Panc1 (cell line): ENCODE results near the gene HIPK2. TPM values are rescaled to one million over a fixed set of nuclear protein-coding genes. Genes with fewer than 3 reads are reported as not detected.

Experiments used
- ATAC-seq: fragments of 200-7000 bp; cut with Tn5 transposase; 2 replicates; pipeline ENCODE4 v1.9.1; 2020; ENCODE audit warnings: mild to moderate bottlenecking, moderate library complexity
- BruUV-seq: library from RNA; stranded (reverse); fragments of 400-500 nt; replicated peaks from 2 replicates; lab custom pipeline; 2021; lab: Mats Ljungman, UMichigan
- CTCF ChIA-PET: fragments of 300-600 bp; sonication (Branson Sonifier 250); formaldehyde crosslinking; loops from one replicate; lab custom pipeline; 2022; ENCODE audit warnings: antibody characterized with exemption; lab: Charles Lee
- POLR2A ChIA-PET: fragments of 300-600 bp; sonication (Branson Sonifier 250); formaldehyde crosslinking; loops from one replicate; lab custom pipeline; 2022; ENCODE audit warnings: antibody characterized with exemption; lab: Charles Lee
- DNase-seq: peaks from one replicate; pipeline ENCODE4 v3.0.0-alpha.2; 2010; ENCODE audit warnings: low read depth, low spot score
- H3K27ac ChIP-seq: 2 replicates; pipeline ENCODE4 v1.5.1; 2011; ENCODE audit warnings: mild to moderate bottlenecking, low read length, inconsistent platforms
- H3K27me3 ChIP-seq: fragments of 200-500 bp; sonication (Bioruptor generic); 2 replicates; pipeline ENCODE4 v1.6.0; 2014; ENCODE audit warnings: low read length, inconsistent platforms; ENCODE audit not compliant: control insufficient read depth, insufficient read depth
- H3K36me3 ChIP-seq: fragments of 200-500 bp; sonication (Bioruptor generic); 2 replicates; pipeline ENCODE4 v1.5.1; 2014; ENCODE audit warnings: inconsistent platforms, mild to moderate bottlenecking, low read length, moderate library complexity; ENCODE audit not compliant: control insufficient read depth, insufficient read depth
- H3K4me1 ChIP-seq: 2 replicates; pipeline ENCODE4 v1.5.1; 2011; ENCODE audit warnings: inconsistent platforms, mild to moderate bottlenecking, low read length, moderate library complexity; ENCODE audit not compliant: control insufficient read depth, insufficient read depth
- H3K4me3 ChIP-seq, 2 experiments: 2 replicates each; pipeline ENCODE4 v1.5.1; 2011 to 2012; ENCODE audit warnings: low read depth in 2 of 2, low read length in 2 of 2, mild to moderate bottlenecking in 2 of 2, inconsistent platforms in 1 of 2, moderate library complexity in 1 of 2
- H3K9me3 ChIP-seq: fragments of 200-500 bp; sonication (Bioruptor generic); 2 replicates; pipeline ENCODE4 v1.5.1; 2014; ENCODE audit warnings: low read depth, mild to moderate bottlenecking, inconsistent platforms, low read length, moderate library complexity; ENCODE audit not compliant: control insufficient read depth, insufficient read depth
- POLR2AphosphoS5 ChIP-seq: IDR thresholded peaks from 2 replicates; pipeline ENCODE4 v1.6.1; 2012; ENCODE audit warnings: mild to moderate bottlenecking, low read depth, low read length, moderate library complexity
- SIN3A ChIP-seq: IDR thresholded peaks from 2 replicates; pipeline ENCODE4 v1.6.1; 2012; ENCODE audit warnings: low read depth, mild to moderate bottlenecking, low read length, moderate library complexity, borderline replicate concordance; ENCODE audit not compliant: insufficient read depth
- TCF7L2 ChIP-seq: IDR thresholded peaks from 2 replicates; pipeline ENCODE4 v1.6.1; 2011; ENCODE audit warnings: mild to moderate bottlenecking, low read depth, low read length, inconsistent platforms
- in situ Hi-C: cut with HindIII; loops from 2 replicates; pipeline ENCODE4 v1.10.0; 2016; ENCODE audit warnings: low sequenced_read_pairs, low pct_unique_long_range_greater_than_20kb
- intact Hi-C: fragments of 100-400 bp; cut with micrococcal nuclease; formaldehyde crosslinking; loops from one replicate; pipeline ENCODE4 v1.10.0; 2022; ENCODE audit not compliant: unreplicated experiment
- total RNA-seq: library from RNA; stranded (reverse); gene quantifications from one replicate; pipeline ENCODE4 v1.2.1, GENCODE V29; 2021; ENCODE audit not compliant: unreplicated experiment
- TF ChIP-seq, protein P1 (sequence below): fragments of 450-650 bp; IDR thresholded peaks from 2 replicates; pipeline ENCODE4 v1.5.1; 2017; ENCODE audit warnings: mild to moderate bottlenecking
- TF ChIP-seq, protein P2 (sequence below), 2 experiments: IDR thresholded peaks; 2 replicates each; pipeline ENCODE4 v1.6.1; 2011 to 2012; ENCODE audit warnings: low read depth in 2 of 2, control low read depth in 1 of 2, low read length in 1 of 2, mild to moderate bottlenecking in 1 of 2, moderate library complexity in 1 of 2; ENCODE audit not compliant: insufficient read depth in 1 of 2

Gene HIPK2
- total RNA-seq, 1 experiment from 2014 or later = 34.1 TPM

DNA sequence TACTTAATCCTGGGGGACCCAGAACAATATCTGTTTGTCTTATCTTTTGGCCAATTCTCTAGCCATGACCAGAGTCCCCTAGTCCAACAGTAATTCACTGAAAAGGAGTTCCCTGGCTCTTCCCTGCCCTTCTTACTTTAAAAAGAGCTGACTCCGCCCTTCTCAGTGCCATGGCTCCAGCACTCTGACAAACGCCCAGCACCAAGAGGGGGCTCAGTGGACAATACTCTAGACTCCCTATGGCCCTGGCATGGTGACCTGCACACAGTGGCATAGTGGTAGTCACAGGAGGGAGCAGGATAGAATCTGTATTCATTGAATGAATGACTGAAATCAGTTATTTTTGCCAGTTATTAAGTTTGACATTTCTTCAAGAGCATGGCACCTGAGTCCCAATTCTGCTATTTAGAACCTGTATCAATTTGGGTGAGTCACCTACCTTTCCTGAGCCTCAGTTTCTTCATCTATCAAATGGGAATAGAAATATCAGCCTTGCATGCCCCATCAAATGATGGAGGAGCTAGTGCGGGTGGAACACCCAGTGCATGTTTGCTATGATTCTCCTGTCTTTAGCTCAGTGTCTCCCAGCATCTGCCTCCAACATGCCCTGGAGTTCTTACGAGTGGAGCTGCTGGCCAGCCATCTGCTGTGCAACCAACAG is 184.9 kb downstream of the HIPK2 start:
- peaks cover 4% of the 10 kb centered on the region for H3K36me3 ChIP-seq
- CTCF ChIA-PET = no interaction called here
- intact Hi-C loops = no loop called here

DNA sequence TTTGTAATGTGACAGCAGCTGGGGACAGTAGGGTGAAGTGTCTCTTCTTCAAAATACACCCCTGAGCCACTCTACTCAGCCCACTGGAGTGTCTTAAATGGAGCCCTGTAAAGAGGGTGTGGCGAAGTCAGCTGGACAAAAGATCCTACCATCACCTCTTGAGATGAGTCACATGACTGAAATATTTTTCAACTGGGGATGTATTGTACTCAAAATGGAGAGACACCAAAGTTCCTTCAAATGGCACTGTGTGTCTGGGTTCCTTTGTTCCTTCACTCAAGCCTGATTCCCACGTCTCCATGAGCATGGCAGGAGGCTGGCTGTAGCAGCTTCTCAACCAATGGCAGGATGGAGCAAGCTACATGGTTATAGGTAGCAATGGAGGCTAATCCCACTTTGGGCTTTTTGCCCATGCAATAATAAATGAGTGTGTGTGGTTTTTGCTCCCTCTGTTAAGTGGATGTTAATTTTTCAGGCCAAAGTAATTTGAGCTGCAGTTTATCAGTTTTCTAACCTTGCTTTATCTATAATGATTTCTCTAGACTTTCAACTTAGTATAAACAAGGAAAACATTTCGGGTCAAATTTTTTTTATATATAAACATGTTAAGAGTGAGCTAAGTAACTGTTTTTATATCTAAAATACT is 186.1 kb downstream of the HIPK2 start:
- ATAC-seq (no peak), DNase-seq (no peak)
- intact Hi-C loops = no loop called here
- in situ Hi-C loops = no loop called here
- Histone ChIP-seq H3K9me3 (no peaks in the 10 kb centered on the region), H3K4me1 (no peaks in the 10 kb centered on the region), H3K36me3 (peaks cover 4% of the 10 kb centered on the region; the same call in 1 of the 2 replicates), H3K4me3 (no peak overlapping the region), H3K27me3 (no peaks in the 10 kb centered on the region), H3K27ac (no peak overlapping the region)
- CTCF ChIA-PET = no interaction called here
- TF ChIP-seq, protein P1, sequence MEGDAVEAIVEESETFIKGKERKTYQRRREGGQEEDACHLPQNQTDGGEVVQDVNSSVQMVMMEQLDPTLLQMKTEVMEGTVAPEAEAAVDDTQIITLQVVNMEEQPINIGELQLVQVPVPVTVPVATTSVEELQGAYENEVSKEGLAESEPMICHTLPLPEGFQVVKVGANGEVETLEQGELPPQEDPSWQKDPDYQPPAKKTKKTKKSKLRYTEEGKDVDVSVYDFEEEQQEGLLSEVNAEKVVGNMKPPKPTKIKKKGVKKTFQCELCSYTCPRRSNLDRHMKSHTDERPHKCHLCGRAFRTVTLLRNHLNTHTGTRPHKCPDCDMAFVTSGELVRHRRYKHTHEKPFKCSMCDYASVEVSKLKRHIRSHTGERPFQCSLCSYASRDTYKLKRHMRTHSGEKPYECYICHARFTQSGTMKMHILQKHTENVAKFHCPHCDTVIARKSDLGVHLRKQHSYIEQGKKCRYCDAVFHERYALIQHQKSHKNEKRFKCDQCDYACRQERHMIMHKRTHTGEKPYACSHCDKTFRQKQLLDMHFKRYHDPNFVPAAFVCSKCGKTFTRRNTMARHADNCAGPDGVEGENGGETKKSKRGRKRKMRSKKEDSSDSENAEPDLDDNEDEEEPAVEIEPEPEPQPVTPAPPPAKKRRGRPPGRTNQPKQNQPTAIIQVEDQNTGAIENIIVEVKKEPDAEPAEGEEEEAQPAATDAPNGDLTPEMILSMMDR = no peak
- TF ChIP-seq POLR2AphosphoS5 (no peak), TCF7L2 (no peak), SIN3A (no peak)
- TF ChIP-seq, protein P2, sequence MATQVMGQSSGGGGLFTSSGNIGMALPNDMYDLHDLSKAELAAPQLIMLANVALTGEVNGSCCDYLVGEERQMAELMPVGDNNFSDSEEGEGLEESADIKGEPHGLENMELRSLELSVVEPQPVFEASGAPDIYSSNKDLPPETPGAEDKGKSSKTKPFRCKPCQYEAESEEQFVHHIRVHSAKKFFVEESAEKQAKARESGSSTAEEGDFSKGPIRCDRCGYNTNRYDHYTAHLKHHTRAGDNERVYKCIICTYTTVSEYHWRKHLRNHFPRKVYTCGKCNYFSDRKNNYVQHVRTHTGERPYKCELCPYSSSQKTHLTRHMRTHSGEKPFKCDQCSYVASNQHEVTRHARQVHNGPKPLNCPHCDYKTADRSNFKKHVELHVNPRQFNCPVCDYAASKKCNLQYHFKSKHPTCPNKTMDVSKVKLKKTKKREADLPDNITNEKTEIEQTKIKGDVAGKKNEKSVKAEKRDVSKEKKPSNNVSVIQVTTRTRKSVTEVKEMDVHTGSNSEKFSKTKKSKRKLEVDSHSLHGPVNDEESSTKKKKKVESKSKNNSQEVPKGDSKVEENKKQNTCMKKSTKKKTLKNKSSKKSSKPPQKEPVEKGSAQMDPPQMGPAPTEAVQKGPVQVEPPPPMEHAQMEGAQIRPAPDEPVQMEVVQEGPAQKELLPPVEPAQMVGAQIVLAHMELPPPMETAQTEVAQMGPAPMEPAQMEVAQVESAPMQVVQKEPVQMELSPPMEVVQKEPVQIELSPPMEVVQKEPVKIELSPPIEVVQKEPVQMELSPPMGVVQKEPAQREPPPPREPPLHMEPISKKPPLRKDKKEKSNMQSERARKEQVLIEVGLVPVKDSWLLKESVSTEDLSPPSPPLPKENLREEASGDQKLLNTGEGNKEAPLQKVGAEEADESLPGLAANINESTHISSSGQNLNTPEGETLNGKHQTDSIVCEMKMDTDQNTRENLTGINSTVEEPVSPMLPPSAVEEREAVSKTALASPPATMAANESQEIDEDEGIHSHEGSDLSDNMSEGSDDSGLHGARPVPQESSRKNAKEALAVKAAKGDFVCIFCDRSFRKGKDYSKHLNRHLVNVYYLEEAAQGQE (IDR thresholded peaks at IDR 0.05; ENCODE audit: insufficient read depth in 1 of 2, low read depth in 2 of 2, low read length in 1 of 2) = no peak
- POLR2A ChIA-PET = no interaction called here
- BruUV-seq = no TSS peak

More for the DNA sequence above, 184.9 kb downstream of the HIPK2 start:
- H3K4me1 ChIP-seq = no peaks in the 10 kb centered on the region
- no peak for DNase-seq
- H3K27me3 ChIP-seq = no peaks in the 10 kb centered on the region
- H3K27ac ChIP-seq = no peak overlapping the region
- H3K9me3 ChIP-seq = no peaks in the 10 kb centered on the region
- POLR2A ChIA-PET = no interaction called here
- TF ChIP-seq POLR2AphosphoS5 = no peak
- TF ChIP-seq, protein P1 = no peak
- TF ChIP-seq SIN3A = no peak
- no peak for TF ChIP-seq TCF7L2
- TF ChIP-seq, protein P2 (IDR thresholded peaks at IDR 0.05; ENCODE audit: insufficient read depth in 1 of 2, low read depth in 2 of 2, low read length in 1 of 2) = no peak
- ATAC-seq = no peak
- H3K4me3 ChIP-seq = no peak overlapping the region
- in situ Hi-C loops = no loop called here
- BruUV-seq = no TSS peak
